Sciatic nerve (tissue), 2 donors: ENCODE measurements around the gene CD3E. TPM values are rescaled to one million over a fixed set of nuclear protein-coding genes. Genes with fewer than 3 reads are reported as not detected.
"Not testable (repeated sequence)": the region's sequence is repeated elsewhere in the genome, so short reads cannot be mapped to it uniquely, and the experiment has no call there.

Experiments
- ATAC-seq: fragments of 200-7000 bp; cut with Tn5 transposase; one replicate; pipeline ENCODE4 v1.9.1; 2020; ENCODE audit warnings: mild to moderate bottlenecking, moderate library complexity
- DNase-seq: peaks from one replicate; pipeline ENCODE4 v3.0.0-alpha.2; 2020; ENCODE audit warnings: low spot score
- intact Hi-C: fragments of 100-400 bp; cut with DNase I; formaldehyde crosslinking; loops from one replicate; pipeline ENCODE4 v1.14.2; 2022
- total RNA-seq: library from RNA; stranded (reverse); fragmentation: NEBNext Ultra II Directional; extraction: Animal tissue kit (Norgen Biotek cat#: 25700); gene quantifications from one replicate; pipeline ENCODE4 v1.2.1, GENCODE V29; 2021
- donor health status: DM: no; HTN: no; CAD: no.
- donor health status: DM: no; HTN: no; CAD: no.

Gene CD3E
- total RNA-seq, 1 donor from 2014 or later: 2.5 TPM

- ATAC-seq (no peak), DNase-seq (no peak)
- intact Hi-C loops: loop anchor here (10.0 kb wide), 2 partner anchors 58 to 82 kb away; partner anchors contain the start of genes CD3D and CD3G
Observed at GRCh38 chr11:118286545-118286944, 18.0 kb upstream of the CD3E start.

DNA sequence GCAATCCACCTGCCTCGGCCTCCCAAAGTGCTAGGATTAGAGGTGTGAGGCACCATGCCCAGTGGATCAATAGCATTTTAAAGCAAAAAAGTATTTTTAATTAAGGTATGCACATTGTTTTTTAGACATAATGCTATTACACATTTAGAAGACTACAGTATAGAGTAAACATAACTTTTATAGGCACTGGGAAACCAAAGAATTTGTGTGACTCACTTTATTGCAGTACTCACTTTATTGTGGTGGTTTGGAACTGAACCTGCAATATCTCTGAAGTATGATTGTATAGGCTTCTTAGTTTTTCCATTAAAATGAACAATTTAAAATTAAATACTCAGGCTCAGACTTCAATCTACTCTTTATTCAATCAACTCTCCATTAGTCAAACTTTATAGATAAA, 17.5 kb upstream of the CD3E start:
- intact Hi-C loops: loop anchor here (10.0 kb wide), 2 partner anchors 58 to 82 kb away; partner anchors contain the start of genes CD3D and CD3G
- DNase-seq (no peak), ATAC-seq (no peak)

DNA sequence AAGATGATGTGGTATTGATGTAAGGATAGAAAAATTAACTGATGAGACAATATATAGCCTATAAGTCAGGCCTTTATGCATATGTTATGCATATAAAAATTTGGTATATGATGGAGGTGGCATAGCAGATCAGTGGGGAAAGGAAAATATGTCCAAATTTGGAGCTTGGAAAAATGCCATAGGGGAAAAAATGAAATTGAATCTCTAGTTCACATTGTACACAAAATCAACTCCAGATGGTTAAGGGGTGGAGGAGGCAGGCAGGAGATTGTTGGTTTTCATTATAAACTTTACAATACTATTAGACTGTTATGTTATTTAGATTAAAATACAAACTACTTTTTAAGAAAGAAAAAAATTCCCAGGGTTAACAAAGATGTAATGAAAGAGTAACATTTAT, 15.1 kb upstream of the CD3E start:
- no peak for DNase-seq
- ATAC-seq: no peak
- intact Hi-C loops: loop anchor here (10.0 kb wide), 2 partner anchors 55 to 85 kb away; partner anchors contain the start of genes CD3D and CD3G

- intact Hi-C loops: no loop called here
- ATAC-seq (peak; percentile 24), DNase-seq (no peak)
Observed at GRCh38 chr11:118290923-118291322, 13.6 kb upstream of the CD3E start.

- ATAC-seq: no peak
- no peak for DNase-seq
- intact Hi-C loops: no loop called here
Observed at GRCh38 chr11:118291477-118292135, 12.9 kb upstream of the CD3E start.

DNA sequence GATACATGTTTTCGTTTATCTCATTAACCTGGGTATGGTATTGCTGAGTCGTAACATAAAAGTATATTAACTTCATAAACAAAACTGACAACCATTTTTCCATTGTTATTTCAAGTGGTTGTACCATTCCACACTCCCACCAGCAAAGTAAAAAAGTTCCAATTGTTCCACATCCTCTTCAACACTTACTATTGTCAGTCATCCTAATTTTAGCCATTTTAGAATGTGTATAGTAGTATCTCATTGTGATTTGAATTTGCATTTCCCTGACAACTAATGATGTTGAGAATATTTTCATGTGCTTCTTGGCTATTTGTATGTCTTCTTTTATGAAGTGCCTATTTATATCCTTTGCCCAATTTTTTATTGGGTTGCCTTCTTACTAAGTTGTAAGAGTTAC, 10.5 kb upstream of the CD3E start:
- DNase-seq (no peak), ATAC-seq (no peak)
- intact Hi-C loops: no loop called here

DNA sequence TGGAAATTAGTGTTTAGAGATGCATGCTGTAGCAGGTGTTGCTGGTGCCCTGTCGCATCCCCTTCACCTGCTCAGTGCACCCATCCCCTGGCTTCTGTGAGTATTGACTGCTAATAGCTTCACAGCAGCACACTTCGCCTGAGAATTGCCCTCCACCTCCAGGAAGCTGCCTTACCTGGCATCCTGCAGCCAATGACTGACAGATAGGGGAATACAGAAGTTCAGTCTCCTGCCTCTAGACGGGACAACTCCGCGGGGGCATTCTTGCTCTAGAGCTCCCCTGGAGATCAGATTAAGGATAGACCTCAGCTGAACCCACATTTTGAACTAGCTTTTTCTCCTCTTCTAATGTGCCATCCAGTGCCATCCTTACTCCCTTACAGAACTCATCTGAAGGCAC, 9.3 kb upstream of the CD3E start:
- intact Hi-C loops: no loop called here
- ATAC-seq (no peak), DNase-seq (no peak)

DNA sequence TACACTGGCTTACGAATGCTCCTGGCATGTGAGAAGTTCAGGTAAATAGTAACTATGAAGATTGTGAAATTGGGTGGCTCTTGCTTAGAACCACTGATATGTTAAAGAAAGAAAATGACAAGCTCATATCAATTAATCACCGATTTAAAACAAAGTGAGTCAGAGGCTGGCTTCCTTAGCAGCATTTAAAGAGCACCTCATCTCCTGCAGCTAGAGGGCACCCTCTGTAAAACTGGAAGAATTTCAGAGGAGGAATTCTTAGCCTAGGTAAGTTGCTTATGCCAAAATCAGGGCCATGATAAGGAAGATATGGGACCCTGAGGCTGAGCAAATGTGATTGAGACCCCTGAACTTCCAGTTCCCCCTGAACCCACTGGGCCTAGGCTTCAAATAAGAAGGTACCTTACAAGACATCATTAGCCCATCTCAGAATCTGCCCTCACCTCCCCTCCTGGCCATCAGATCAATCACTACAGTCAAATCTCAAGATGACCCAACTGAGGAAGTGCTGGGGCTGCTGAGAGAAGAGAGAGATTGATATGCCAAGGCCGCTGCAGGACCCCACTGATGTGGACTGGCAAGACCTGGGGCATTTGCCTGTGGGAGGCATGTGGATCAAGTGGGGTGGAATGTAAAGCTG, 8.6 kb upstream of the CD3E start:
- DNase-seq (no peak), ATAC-seq (no peak)
- intact Hi-C loops: no loop called here

DNA sequence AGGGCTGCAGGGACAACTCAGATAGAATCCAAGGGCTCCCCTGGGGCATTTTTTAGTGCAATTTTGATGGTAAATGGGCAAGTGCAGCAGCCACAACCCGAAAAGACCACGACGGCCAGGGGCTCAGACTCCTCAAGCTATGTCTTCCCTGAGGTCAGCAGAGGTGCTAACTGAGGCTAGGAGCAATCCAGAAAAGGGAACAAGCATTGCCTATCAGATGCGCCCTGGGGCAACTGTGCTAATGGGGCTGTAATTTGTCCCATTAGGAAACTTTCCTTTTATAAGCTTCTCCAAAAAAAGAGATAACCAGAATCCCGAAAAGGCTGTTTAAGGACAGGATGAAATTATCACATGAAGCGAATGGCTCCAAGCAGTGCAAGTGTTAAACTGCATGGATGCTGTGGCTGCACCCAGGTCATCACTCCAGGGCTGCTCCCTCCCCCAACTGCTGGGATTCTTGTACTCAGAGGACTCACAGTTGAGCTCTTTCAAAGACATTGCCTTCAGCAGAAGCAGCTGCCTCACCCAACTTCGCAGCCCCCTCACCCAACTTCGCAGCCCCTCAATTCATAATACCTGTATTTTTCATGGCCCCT, 2.8 kb upstream of the CD3E start:
- DNase-seq (no peak), ATAC-seq (no peak)
- intact Hi-C loops: no loop called here

DNA sequence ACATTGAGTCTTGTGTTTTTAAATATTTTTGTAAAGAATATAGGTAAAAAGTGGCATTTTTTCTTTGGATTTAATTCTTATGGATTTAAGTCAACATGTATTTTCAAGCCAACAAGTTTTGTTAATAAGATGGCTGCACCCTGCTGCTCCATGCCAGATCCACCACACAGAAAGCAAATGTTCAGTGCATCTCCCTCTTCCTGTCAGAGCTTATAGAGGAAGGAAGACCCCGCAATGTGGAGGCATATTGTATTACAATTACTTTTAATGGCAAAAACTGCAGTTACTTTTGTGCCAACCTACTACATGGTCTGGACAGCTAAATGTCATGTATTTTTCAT, 333 bp upstream of the CD3E start:
- no peak for DNase-seq
- intact Hi-C loops: no loop called here
- ATAC-seq: no peak

DNA sequence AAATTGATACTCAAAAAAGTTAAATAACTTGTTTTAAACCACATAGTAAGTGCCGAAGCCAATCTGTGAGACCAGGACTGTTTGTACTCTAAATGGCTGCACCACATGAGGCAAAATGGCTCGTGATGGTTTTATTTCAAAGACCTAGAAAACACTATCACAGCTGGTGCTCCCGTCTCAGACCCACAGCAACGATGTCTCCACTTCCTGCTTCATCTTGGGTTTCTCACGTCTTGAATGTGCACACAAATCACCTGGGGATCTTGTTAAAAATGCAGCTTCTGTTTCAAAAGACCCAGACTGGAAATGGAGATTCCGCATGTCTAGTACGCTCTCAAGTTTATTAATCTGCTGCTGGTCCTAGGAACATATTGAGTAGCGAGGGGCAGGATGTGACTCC, 1.2 kb downstream of the CD3E start:
- intact Hi-C loops: no loop called here
- DNase-seq (no peak), ATAC-seq (no peak)

DNA sequence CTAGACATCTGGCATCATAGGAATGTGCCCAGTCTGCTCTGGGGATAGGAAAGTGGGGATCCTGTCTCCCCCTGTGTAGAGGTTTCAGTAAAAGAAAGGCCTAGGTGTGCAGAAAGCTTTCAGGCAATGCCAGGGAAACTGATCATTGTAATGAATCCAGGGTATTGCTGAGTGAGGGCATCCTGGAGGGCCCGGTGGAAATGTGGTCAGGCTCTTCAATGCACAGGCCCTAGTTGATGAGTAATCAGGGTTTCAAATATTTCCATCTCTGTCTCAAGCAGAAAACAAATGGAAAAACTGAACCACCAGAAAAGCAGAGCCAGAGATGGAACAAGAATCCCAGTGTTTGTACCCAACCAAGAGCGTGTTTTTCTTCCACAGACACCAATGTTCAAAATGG, 2.0 kb downstream of the CD3E start:
- no peak for DNase-seq
- ATAC-seq: no peak
- intact Hi-C loops: no loop called here

GRCh38 chr11:118308995-118309528, 4.5 kb downstream of the CD3E start:
- ATAC-seq, DNase-seq, intact Hi-C loops: not testable (repeated sequence)

DNA sequence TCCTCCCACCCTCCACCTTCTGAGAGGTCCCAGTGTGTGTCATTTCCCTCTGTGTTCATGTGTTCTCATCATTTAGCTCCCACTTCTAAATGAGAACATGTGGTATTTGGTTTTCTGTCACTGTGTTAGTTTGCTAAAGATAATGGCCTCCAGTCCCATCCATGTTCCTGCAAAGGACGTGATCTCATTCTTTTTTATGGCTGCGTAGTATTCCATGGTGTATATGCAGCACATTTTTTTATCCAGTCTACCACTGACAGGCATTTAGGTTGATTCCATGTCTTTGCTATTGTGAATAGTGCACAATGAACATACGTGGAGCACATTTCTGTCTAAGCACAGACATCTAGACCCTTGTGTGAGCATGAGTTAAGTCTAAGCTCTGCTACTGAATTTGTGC, 5.7 kb downstream of the CD3E start:
- intact Hi-C loops: loop anchor here (5.0 kb wide), 1 partner anchor 42 kb away; no protein-coding TSS in a partner anchor
- no peak for DNase-seq
- ATAC-seq: no peak

DNA sequence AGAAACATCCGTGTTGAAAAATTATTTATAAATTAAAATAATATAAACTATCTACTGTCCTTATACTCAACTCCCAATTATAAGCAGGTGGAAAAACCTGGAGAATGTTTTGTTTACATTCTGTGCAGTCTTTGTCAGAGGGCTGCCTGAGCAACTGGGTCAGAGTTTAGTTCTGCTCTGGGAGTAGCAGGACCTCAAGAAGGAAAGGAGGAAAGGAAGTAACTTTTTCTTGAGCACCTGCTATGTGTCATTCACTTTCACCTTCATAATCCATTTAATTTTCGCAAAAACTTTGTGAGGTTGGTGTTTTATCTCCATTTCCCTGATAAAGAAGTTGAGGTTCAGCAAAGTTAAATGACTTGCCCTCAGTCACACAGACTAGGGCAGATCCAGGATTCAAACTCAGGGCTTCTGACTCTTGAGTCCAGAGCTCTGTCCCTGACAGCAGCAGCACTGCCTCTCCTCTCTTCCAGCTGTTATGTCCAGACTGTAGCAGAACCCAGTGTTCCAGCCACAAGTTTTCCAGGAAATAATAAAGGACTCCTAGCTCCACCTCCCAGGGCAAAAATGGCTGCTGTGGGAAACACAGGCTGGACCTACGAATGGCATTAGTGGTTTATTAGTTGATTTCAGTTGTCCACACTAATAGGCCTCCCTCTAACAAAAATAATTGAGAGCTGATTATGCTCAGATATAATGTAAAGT, 6.4 kb downstream of the CD3E start:
- DNase-seq: no peak
- no peak for ATAC-seq
- intact Hi-C loops: loop anchor here (5.0 kb wide), 1 partner anchor 41 kb away; no protein-coding TSS in a partner anchor

DNA sequence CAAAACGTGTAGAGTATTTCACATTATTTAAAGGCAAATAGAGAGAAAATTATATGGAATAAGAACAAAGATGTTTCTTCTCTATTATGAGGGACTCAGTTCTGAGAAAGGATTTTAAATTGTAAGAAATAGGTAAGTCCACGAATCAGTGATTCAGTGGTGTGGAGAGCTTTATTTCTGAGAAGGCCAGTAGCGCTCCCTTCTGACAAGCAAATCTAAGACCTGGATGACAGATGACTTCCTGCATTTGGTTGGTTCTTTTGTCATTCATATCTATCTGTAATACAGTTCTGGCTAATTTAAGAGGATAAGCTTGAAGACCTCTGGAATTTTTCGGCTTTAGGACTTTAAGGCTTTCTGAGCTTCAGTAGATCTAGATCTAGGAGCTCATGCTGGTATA, 7.0 kb downstream of the CD3E start:
- intact Hi-C loops: loop anchor here (5.0 kb wide), 1 partner anchor 41 kb away; no protein-coding TSS in a partner anchor
- DNase-seq (no peak), ATAC-seq (no peak)

DNA sequence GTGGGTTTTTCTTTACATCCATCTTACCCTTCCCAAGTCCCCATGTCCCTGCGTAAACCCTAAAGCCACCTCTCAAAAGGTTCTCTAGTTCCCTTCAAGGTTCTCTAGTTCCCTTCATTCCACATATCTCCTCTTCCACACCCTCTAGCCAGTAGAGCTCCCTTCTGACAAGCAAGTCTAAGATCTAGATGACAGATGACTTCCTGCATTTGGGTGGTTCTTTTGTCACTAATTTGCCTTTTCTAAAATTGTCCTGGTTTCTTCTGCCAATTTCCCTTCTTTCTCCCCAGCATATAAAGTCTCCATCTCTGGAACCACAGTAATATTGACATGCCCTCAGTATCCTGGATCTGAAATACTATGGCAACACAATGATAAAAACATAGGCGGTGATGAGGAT, 7.8 kb downstream of the CD3E start:
- ATAC-seq (no peak), DNase-seq (no peak)
- intact Hi-C loops: loop anchor here (5.0 kb wide), 1 partner anchor 40 kb away; no protein-coding TSS in a partner anchor

DNA sequence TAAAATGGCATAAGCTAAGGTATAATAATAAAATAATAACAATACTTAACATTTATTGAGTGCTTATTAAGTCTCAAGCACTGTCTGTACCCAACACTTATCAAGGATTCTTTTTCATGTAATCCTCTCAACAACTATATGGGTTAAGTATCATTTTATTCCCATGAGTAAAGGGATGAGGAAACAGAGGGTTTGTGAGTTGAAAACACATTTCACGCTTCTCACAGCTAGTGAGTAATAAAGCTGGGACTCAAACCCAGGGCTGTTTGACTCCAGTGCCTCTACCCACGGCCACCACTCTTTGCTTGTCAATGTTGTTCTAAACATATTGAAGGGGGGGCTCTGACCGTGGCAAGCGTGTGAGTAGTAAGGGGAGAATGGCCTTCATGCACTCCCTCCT, 8.7 kb downstream of the CD3E start:
- no peak for DNase-seq
- intact Hi-C loops: loop anchor here (5.0 kb wide), 1 partner anchor 39 kb away; no protein-coding TSS in a partner anchor
- no peak for ATAC-seq

DNA sequence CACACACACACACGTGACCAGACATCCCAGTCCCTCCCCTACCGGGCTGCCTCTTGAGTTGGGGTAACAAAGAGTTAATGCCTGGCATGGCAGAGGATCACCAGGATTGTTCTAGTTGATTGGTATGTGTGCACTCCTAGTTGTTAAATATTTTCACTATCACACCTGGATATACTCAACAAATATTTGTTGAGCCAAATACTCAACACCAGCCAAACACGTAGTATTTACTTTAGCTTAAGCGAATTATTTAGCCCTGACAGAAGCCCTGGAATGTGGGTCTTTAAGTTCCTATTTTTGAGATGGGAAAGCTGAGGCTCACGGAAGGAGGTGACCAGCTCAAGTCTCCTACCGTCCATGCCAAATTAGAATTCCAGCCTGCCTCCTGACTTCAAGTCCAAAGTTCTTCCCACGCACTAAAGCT, 10.5 kb downstream of the CD3E start:
- DNase-seq: no peak
- ATAC-seq: no peak
- intact Hi-C loops: loop anchor here (5.0 kb wide), 1 partner anchor 37 kb away; no protein-coding TSS in a partner anchor
